Breast epithelium (tissue), 4 donors: ENCODE data around the gene RPN1. TPM values are rescaled to one million over a fixed set of nuclear protein-coding genes. Genes with fewer than 3 reads are reported as not detected.
A peak's percentile ranks its signal among the peaks of the same experiment; 100 is the strongest.

Experiments used
- DNase-seq, 2 donors: peaks; one replicate each; pipeline ENCODE4 v3.0.0-alpha.2; 2019; ENCODE audit warnings: low spot score in 2 of 2
- H3K27ac ChIP-seq, 2 donors: fragments of 200-600 bp; sonication (generic) in 1 of 2; one replicate each; pipeline ENCODE4 v1.5.1; 2016 to 2019; ENCODE audit warnings: mild to moderate bottlenecking in 1 of 2
- H3K27me3 ChIP-seq, 2 donors: fragments of 200-600 bp; sonication (generic) in 1 of 2; one replicate each; pipeline versions ENCODE4 v1.5.1 to v1.6.0; 2017 to 2019; ENCODE audit warnings: control low read depth in 1 of 2, mild to moderate bottlenecking in 1 of 2
- H3K36me3 ChIP-seq: fragments of 200-600 bp; one replicate; pipeline ENCODE4 v1.5.1; 2019
- H3K4me1 ChIP-seq, 2 donors: fragments of 200-600 bp; sonication (generic); one replicate each; pipeline ENCODE4 v1.5.1; 2016 to 2019; ENCODE audit warnings: control low read depth in 1 of 2
- H3K4me3 ChIP-seq, 3 donors: fragments of 200-600 bp; sonication (generic); 1 replicate in 2 of 3; 2 replicates in 1 of 3; pipeline ENCODE4 v1.5.1; 2016 to 2019; ENCODE audit warnings: mild to moderate bottlenecking in 3 of 3, moderate library complexity in 2 of 3
- H3K9me3 ChIP-seq, 2 donors: fragments of 200-600 bp; sonication (generic) in 1 of 2; one replicate each; pipeline ENCODE4 v1.5.1; 2016 to 2019; ENCODE audit warnings: control low read depth in 1 of 2
- POLR2A ChIP-seq: fragments of 450-650 bp; IDR thresholded peaks from one replicate; pipeline ENCODE4 v1.6.1; 2016; ENCODE audit warnings: antibody characterized with exemption, mild to moderate bottlenecking, moderate library complexity
- POLR2AphosphoS5 ChIP-seq, 3 donors: sonication (generic); formaldehyde crosslinking; IDR thresholded peaks; one replicate each; pipeline ENCODE4 v1.6.1; 2017; ENCODE audit warnings: antibody characterized with exemption in 3 of 3
- intact Hi-C: fragments of 100-400 bp; cut with DNase I; formaldehyde crosslinking; loops from one replicate; pipeline ENCODE4 v1.15.1; 2023; ENCODE audit warnings: low total_unique reads
- total RNA-seq, 3 donors: library from RNA; depleted of rRNA; stranded (reverse); fragments of >200 nt; gene quantifications; one replicate each; pipeline ENCODE4 v1.1.0, GENCODE V29; 2016
- TF ChIP-seq, protein P1 (sequence below), 3 donors: fragments of 450-650 bp; IDR thresholded peaks; one replicate each; pipeline ENCODE4 v1.5.1; 2016 to 2017; ENCODE audit warnings: antibody characterized with exemption in 3 of 3, mild to moderate bottlenecking in 3 of 3, moderate library complexity in 3 of 3

The RPN1 gene
- total RNA-seq, 3 donors from 2014 or later: 237 to 285 (median 240) TPM

DNA sequence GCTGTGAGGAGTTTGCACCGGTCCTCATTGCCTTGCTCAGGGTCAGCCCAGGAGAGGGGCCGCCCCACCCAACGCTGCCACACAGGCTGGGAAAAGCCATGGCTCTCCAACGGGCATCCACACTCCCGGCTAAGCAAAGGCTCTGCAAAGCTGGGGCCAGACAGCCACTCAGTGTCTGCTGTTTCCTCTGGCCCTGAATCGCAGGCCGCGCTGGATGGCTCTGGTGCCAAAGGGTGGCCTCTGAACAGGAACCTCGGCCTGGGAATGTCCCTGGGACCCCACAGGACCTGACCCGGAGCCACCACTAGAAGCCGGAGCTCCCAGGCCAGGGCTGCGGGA is 42.9 kb downstream of the RPN1 start:
- TF ChIP-seq, protein P1, sequence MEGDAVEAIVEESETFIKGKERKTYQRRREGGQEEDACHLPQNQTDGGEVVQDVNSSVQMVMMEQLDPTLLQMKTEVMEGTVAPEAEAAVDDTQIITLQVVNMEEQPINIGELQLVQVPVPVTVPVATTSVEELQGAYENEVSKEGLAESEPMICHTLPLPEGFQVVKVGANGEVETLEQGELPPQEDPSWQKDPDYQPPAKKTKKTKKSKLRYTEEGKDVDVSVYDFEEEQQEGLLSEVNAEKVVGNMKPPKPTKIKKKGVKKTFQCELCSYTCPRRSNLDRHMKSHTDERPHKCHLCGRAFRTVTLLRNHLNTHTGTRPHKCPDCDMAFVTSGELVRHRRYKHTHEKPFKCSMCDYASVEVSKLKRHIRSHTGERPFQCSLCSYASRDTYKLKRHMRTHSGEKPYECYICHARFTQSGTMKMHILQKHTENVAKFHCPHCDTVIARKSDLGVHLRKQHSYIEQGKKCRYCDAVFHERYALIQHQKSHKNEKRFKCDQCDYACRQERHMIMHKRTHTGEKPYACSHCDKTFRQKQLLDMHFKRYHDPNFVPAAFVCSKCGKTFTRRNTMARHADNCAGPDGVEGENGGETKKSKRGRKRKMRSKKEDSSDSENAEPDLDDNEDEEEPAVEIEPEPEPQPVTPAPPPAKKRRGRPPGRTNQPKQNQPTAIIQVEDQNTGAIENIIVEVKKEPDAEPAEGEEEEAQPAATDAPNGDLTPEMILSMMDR (IDR thresholded peaks at IDR 0.05): no peak
- no peak for TF ChIP-seq POLR2AphosphoS5 (IDR thresholded peaks at IDR 0.05)
- TF ChIP-seq POLR2A: no peak
- H3K27ac ChIP-seq: peak overlapping the region; percentile 36 to 68
- no peaks in the 10 kb centered on the region for H3K36me3 ChIP-seq
- no peaks in the 10 kb centered on the region for H3K4me1 ChIP-seq
- no peaks in the 10 kb centered on the region for H3K9me3 ChIP-seq
- H3K27me3 ChIP-seq: no peaks in the 10 kb centered on the region
- peak overlapping the region; percentile 49 to 83 (median 61) for H3K4me3 ChIP-seq
- intact Hi-C loops: no loop called here
- DNase-seq: no peak

DNA sequence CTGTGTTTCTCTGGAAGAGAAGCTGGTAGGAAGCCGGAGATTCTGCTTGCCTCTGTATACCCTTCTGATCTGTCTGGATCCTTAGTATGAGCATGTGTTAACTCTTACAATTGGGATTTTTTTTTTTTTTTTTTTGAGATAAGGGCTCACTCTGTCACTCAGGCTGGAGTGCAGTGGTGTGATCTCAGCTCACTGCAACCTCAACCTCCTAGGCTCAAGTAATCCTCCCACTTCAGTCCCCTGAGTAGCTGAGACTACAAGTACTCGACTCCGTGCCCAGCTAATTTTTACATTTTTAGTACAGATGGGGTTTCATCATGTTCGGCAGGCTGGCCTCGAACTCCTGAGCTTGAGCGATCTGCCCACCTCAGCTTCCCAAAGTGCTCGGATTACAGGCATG is 44.5 kb downstream of the RPN1 start:
- Histone ChIP-seq H3K4me1 (no peaks in the 10 kb centered on the region), H3K4me3 (no peak overlapping the region), H3K27me3 (no peaks in the 10 kb centered on the region), H3K9me3 (no peaks in the 10 kb centered on the region), H3K27ac (no peak overlapping the region), H3K36me3 (no peaks in the 10 kb centered on the region)
- DNase-seq: no peak
- intact Hi-C loops: no loop called here
- TF ChIP-seq, protein P1 (IDR thresholded peaks at IDR 0.05): no peak
- no peak for TF ChIP-seq POLR2A
- no peak for TF ChIP-seq POLR2AphosphoS5 (IDR thresholded peaks at IDR 0.05)

DNA sequence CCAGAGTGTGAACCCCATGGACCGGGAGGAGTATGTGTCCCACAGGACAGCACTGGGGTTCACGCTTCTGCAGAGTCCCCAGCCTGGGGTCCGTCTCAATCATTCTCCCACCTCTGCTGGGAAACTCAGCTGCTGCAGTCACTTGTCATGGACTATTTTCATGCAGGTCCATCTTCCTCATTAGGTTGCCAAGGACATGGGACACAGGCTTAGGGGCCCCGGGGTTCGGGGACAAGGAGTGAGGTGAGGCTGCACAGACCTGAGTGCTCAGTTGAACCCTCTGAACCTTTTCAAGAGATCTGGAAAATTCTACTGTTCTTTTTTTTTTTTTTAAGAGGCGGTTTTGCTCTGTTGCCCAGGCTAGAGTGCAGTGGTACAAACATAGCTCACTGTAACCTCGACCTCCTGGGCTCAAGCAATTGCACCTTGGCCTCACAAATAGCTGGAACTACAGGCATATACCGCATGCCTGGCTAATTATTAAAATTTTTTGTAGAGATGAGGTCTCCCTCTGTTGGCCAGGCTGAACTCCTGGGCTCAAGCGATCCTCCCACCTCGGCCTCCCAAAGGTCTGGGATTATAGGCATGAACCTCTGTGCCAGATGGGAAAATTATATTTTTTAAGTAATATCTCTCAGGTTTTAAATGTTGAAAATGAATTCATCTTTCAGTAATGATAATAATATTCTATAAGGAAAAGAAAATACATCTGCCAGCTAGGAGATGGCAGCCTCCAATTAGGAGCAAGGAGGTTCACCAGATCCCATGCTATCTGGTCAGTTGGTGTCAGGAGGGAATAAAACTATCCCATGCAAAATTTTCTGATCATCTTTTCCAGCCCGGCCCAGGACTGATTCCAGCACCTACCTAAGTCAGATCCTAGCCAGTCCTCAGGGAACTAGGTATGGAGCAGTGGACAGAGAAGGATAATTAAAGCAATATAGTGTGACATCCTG is 45.2 kb downstream of the RPN1 start:
- no peak overlapping the region for H3K4me3 ChIP-seq
- intact Hi-C loops: no loop called here
- TF ChIP-seq POLR2AphosphoS5 (IDR thresholded peaks at IDR 0.05): no peak

DNA sequence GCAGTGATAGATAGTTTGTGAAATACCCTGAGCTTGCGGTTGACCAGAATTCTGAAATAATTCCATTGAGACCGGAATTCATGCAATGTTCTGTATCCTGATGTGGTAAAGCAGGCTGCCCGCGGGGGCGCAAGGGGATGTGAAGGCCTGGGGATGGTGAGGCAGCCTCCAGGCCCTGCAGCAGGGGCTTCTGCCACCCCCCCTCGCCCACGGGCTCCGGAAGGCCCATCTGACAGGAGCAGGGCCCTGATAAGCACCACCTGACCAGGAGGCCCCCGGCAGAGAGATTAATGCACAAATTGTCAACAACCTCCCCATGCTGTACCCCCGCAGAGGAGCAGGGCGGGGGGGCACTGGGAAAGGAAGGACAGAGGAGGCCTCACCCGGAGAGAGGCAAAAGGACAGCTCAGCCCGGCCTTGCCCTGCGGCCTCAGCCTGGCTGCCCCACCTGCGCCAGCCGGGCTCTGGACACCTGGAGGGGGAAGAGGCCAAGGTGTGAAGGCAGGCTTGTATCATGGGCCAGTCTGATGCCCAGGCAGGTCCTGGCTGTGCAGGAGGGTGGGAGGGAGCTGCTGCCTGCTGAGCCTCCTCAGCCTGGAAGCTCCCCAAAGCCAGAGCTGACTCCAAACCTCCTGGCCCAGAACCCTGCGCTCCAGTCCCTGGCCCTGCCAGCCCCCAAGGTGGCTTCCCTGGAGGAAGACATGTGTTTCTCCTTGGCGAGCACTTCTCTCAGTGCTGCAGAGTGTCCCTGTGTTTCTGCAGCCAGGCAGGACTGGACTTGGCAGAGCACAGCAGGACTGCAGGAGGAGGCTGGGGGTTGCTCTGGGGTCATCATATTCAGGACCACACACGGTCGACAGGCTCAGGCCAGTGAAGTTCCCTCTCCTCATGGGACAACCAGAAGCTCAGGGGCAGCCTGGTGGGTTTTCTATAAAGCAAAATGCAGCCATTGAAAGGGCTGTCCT is 46.5 kb downstream of the RPN1 start:
- intact Hi-C loops: no loop called here
- no peak for TF ChIP-seq POLR2A
- no peak for TF ChIP-seq POLR2AphosphoS5 (IDR thresholded peaks at IDR 0.05)
- TF ChIP-seq, protein P1 (IDR thresholded peaks at IDR 0.05): no peak
- Histone ChIP-seq H3K4me1 (no peaks in the 10 kb centered on the region), H3K27ac (no peak overlapping the region), H3K36me3 (no peaks in the 10 kb centered on the region), H3K9me3 (no peaks in the 10 kb centered on the region), H3K4me3 (no peak overlapping the region), H3K27me3 (no peaks in the 10 kb centered on the region)
- DNase-seq: no peak

More for the DNA sequence above, 45.2 kb downstream of the RPN1 start:
- Histone ChIP-seq H3K4me1 (no peaks in the 10 kb centered on the region), H3K9me3 (no peaks in the 10 kb centered on the region), H3K27ac (no peak overlapping the region), H3K36me3 (no peaks in the 10 kb centered on the region), H3K27me3 (no peaks in the 10 kb centered on the region)
- DNase-seq: no peak

DNA sequence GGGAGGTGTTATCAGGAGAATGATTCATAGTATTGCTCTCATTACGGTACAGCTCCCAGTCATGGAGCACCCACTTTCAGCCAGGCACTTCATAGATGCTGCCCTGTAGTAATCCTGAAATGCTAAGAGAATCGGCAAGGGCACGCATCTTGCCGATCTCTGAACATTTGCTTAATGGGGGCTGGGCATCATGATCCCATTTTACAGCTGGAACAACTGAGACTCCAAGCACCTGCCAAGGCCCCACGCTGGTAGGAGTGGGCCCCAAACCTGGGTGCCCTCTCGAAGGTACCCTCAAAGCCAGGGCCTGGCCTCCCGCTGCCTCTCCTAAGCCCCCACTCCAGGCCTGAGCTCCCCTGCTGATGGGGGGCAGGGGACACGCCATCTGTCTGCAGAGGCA is 47.3 kb downstream of the RPN1 start:
- Histone ChIP-seq H3K36me3 (no peaks in the 10 kb centered on the region), H3K27ac (no peak overlapping the region), H3K4me1 (no peaks in the 10 kb centered on the region), H3K9me3 (no peaks in the 10 kb centered on the region), H3K27me3 (no peaks in the 10 kb centered on the region), H3K4me3 (no peak overlapping the region)
- TF ChIP-seq, protein P1 (IDR thresholded peaks at IDR 0.05): no peak
- TF ChIP-seq POLR2AphosphoS5 (IDR thresholded peaks at IDR 0.05) (no peak), POLR2A (no peak)
- DNase-seq: no peak
- intact Hi-C loops: no loop called here
